CD4-positive, CD25-positive, alpha-beta regulatory T cell (primary cell): Measurements from ENCODE around the gene ABTB2. TPM values are rescaled to one million over a fixed set of nuclear protein-coding genes. Genes with fewer than 3 reads are reported as not detected.

Source experiments
- ATAC-seq, 2 donors: fragments of 150-1000 bp; cut with Tn5 transposase; one replicate each; pipeline ENCODE4 v1.10.0; 2021; ENCODE audit warnings: low read depth in 2 of 2, moderate number of reproducible peaks in 2 of 2, moderate library complexity in 1 of 2
- DNase-seq, 3 donors: peaks; one replicate each; pipeline versions ENCODE4 v3.0.0 to v3.0.0-alpha.2; 2012 to 2022; ENCODE audit warnings: mixed read lengths in 1 of 3
- H3K27ac ChIP-seq: one replicate; pipeline ENCODE4 v1.7.0; 2013; ENCODE audit warnings: mild to moderate bottlenecking, low read length; ENCODE audit not compliant: insufficient read depth, poor library complexity, severe bottlenecking
- H3K27me3 ChIP-seq: one replicate; pipeline ENCODE4 v1.7.0; 2013; ENCODE audit warnings: low read length; ENCODE audit not compliant: control insufficient read depth, insufficient read depth
- H3K36me3 ChIP-seq: one replicate; pipeline ENCODE4 v1.7.0; 2013; ENCODE audit warnings: mild to moderate bottlenecking, low read length, moderate library complexity; ENCODE audit not compliant: control insufficient read depth, insufficient read depth
- H3K4me1 ChIP-seq: 2 replicates; pipeline ENCODE4 v1.7.0; 2013; ENCODE audit warnings: mild to moderate bottlenecking, low read length; ENCODE audit not compliant: insufficient read depth, control insufficient read depth, poor library complexity, severe bottlenecking
- H3K4me3 ChIP-seq: one replicate; pipeline ENCODE4 v1.7.0; 2013; ENCODE audit warnings: low read depth, mild to moderate bottlenecking, low read length, moderate library complexity
- H3K9me3 ChIP-seq, 2 experiments: 1 replicate in 1 of 2; 2 replicates in 1 of 2; pipeline ENCODE4 v1.7.0; 2013; ENCODE audit warnings: low read length in 2 of 2, mild to moderate bottlenecking in 1 of 2, moderate library complexity in 1 of 2; ENCODE audit not compliant: control insufficient read depth in 2 of 2
- H3K27ac Mint-ChIP-seq, 3 donors: one replicate each; pipeline ENCODE4 v1.8.0; 2020 to 2022; ENCODE audit warnings: mild to moderate bottlenecking in 3 of 3, mixed read lengths in 3 of 3, moderate library complexity in 2 of 3
- H3K27me3 Mint-ChIP-seq: one replicate; pipeline ENCODE4 v1.8.0; 2022; ENCODE audit warnings: mild to moderate bottlenecking, mixed read lengths
- H3K36me3 Mint-ChIP-seq: one replicate; pipeline ENCODE4 v1.8.0; 2020; ENCODE audit warnings: mixed read lengths
- H3K4me1 Mint-ChIP-seq, 4 donors: one replicate each; pipeline ENCODE4 v1.8.0; 2020 to 2022; ENCODE audit warnings: mixed read lengths in 4 of 4, mild to moderate bottlenecking in 1 of 4
- H3K4me3 Mint-ChIP-seq, 4 donors: one replicate each; pipeline ENCODE4 v1.8.0; 2020 to 2022; ENCODE audit warnings: mild to moderate bottlenecking in 4 of 4, mixed read lengths in 4 of 4, moderate library complexity in 3 of 4
- H3K9me3 Mint-ChIP-seq, 7 donors: one replicate each; pipeline ENCODE4 v1.8.0; 2020 to 2022; ENCODE audit warnings: mixed read lengths in 7 of 7, mild to moderate bottlenecking in 3 of 7, moderate library complexity in 2 of 7
- polyA plus RNA-seq, 4 donors: library from polyadenylated mRNA; unstranded; fragments of 300-500 nt; fragmentation: Illumina TruSeq; gene quantifications; one replicate each; pipeline ENCODE4 v1.2.3, GENCODE V29; 2021
- total RNA-seq: library from RNA; stranded (reverse); gene quantifications from one replicate; pipeline ENCODE4 v1.2.3, GENCODE V29; 2022

ABTB2 gene
- total and polyA plus RNA-seq, 5 donors from 2014 or later: 0.12 to 0.89 (median 0.13) TPM; not detected in 2

GRCh38 chr11:34161812-34162492 lies 195.9 kb downstream of the ABTB2 start:
- H3K36me3 ChIP-seq: no peaks in the 10 kb centered on the region

GRCh38 chr11:34161361-34161760 lies 196.4 kb downstream of the ABTB2 start:
- Histone ChIP-seq H3K9me3 (no peaks in the 10 kb centered on the region), H3K4me1 (no peaks in the 10 kb centered on the region), H3K27me3 (no peaks in the 10 kb centered on the region), H3K27ac (no peak overlapping the region), H3K4me3 (no peak overlapping the region), H3K36me3 (no peaks in the 10 kb centered on the region)
- no peaks in the 10 kb centered on the region for H3K36me3 Mint-ChIP-seq
- H3K4me1 Mint-ChIP-seq: peaks cover 0 to 4% (median 0%) of the 10 kb centered on the region in 4 donors
- no peaks in the 10 kb centered on the region for H3K27me3 Mint-ChIP-seq
- no peak overlapping the region for H3K4me3 Mint-ChIP-seq
- no peaks in the 10 kb centered on the region for H3K9me3 Mint-ChIP-seq
- ATAC-seq: no peak
- H3K27ac Mint-ChIP-seq: no peak overlapping the region
- no peak for DNase-seq

More at GRCh38 chr11:34161812-34162492, 195.9 kb downstream of the ABTB2 start:
- Mint-ChIP-seq H3K4me3 (no peak overlapping the region), H3K9me3 (no peaks in the 10 kb centered on the region), H3K36me3 (no peaks in the 10 kb centered on the region), H3K4me1 (peaks cover 0 to 4% (median 0%) of the 10 kb centered on the region in 4 donors), H3K27ac (no peak overlapping the region), H3K27me3 (no peaks in the 10 kb centered on the region)
- no peaks in the 10 kb centered on the region for H3K4me1 ChIP-seq
- H3K4me3 ChIP-seq: no peak overlapping the region
- peak; percentile 16 to 41 for ATAC-seq
- no peak overlapping the region for H3K27ac ChIP-seq
- H3K27me3 ChIP-seq: no peaks in the 10 kb centered on the region
- peak in 1 of 3 donors; percentile 15 for DNase-seq
- H3K9me3 ChIP-seq: no peaks in the 10 kb centered on the region

- Mint-ChIP-seq H3K36me3 (no peaks in the 10 kb centered on the region), H3K27ac (no peak overlapping the region), H3K4me3 (no peak overlapping the region), H3K4me1 (peaks cover 0 to 4% (median 0%) of the 10 kb centered on the region in 4 donors), H3K27me3 (no peaks in the 10 kb centered on the region), H3K9me3 (no peaks in the 10 kb centered on the region)
- Histone ChIP-seq H3K27me3 (no peaks in the 10 kb centered on the region), H3K4me1 (no peaks in the 10 kb centered on the region), H3K4me3 (no peak overlapping the region), H3K27ac (no peak overlapping the region), H3K9me3 (no peaks in the 10 kb centered on the region), H3K36me3 (no peaks in the 10 kb centered on the region)
- ATAC-seq (no peak), DNase-seq (no peak)
Observed at GRCh38 chr11:34160791-34161190, 197.0 kb downstream of the ABTB2 start.

GRCh38 chr11:34160049-34160721 lies 197.6 kb downstream of the ABTB2 start:
- no peaks in the 10 kb centered on the region for H3K27me3 Mint-ChIP-seq
- H3K4me3 Mint-ChIP-seq: no peak overlapping the region
- peaks cover 0 to 4% (median 0%) of the 10 kb centered on the region in 4 donors for H3K4me1 Mint-ChIP-seq
- H3K36me3 ChIP-seq: no peaks in the 10 kb centered on the region
- H3K36me3 Mint-ChIP-seq: no peaks in the 10 kb centered on the region
- H3K27ac Mint-ChIP-seq: peak overlapping the region in 1 of 3 donors; percentile 23
- no peaks in the 10 kb centered on the region for H3K4me1 ChIP-seq
- no peak for DNase-seq
- H3K4me3 ChIP-seq: no peak overlapping the region
- no peaks in the 10 kb centered on the region for H3K9me3 ChIP-seq
- no peak for ATAC-seq
- H3K27me3 ChIP-seq: no peaks in the 10 kb centered on the region
- no peak overlapping the region for H3K27ac ChIP-seq
- no peaks in the 10 kb centered on the region for H3K9me3 Mint-ChIP-seq

GRCh38 chr11:34158661-34159060 lies 199.1 kb downstream of the ABTB2 start:
- Mint-ChIP-seq H3K4me1 (peaks cover 0 to 4% (median under 1%) of the 10 kb centered on the region in 4 donors), H3K27me3 (no peaks in the 10 kb centered on the region), H3K9me3 (no peaks in the 10 kb centered on the region), H3K27ac (peak overlapping the region in 1 of 3 donors; percentile 20), H3K4me3 (no peak overlapping the region), H3K36me3 (no peaks in the 10 kb centered on the region)
- no peaks in the 10 kb centered on the region for H3K36me3 ChIP-seq
- H3K27me3 ChIP-seq: no peaks in the 10 kb centered on the region
- DNase-seq (no peak), ATAC-seq (no peak)
- no peak overlapping the region for H3K4me3 ChIP-seq
- H3K27ac ChIP-seq: no peak overlapping the region
- H3K9me3 ChIP-seq: no peaks in the 10 kb centered on the region
- H3K4me1 ChIP-seq: no peaks in the 10 kb centered on the region

GRCh38 chr11:34157163-34157562 lies 200.6 kb downstream of the ABTB2 start:
- Histone ChIP-seq H3K4me1 (no peaks in the 10 kb centered on the region), H3K27me3 (no peaks in the 10 kb centered on the region), H3K36me3 (no peaks in the 10 kb centered on the region), H3K27ac (no peak overlapping the region), H3K9me3 (no peaks in the 10 kb centered on the region), H3K4me3 (no peak overlapping the region)
- Mint-ChIP-seq H3K36me3 (no peaks in the 10 kb centered on the region), H3K4me3 (no peak overlapping the region), H3K4me1 (peaks cover 0 to 9% (median 2%) of the 10 kb centered on the region in 4 donors), H3K27ac (no peak overlapping the region), H3K27me3 (no peaks in the 10 kb centered on the region), H3K9me3 (no peaks in the 10 kb centered on the region)
- no peak for DNase-seq
- no peak for ATAC-seq

GRCh38 chr11:34155757-34156062 lies 202.1 kb downstream of the ABTB2 start:
- ATAC-seq: no peak
- no peak overlapping the region for H3K27ac ChIP-seq
- H3K4me3 ChIP-seq: no peak overlapping the region
- DNase-seq: no peak
- H3K27me3 ChIP-seq: no peaks in the 10 kb centered on the region
- H3K36me3 ChIP-seq: no peaks in the 10 kb centered on the region
- Mint-ChIP-seq H3K36me3 (no peaks in the 10 kb centered on the region), H3K9me3 (no peaks in the 10 kb centered on the region), H3K4me3 (no peak overlapping the region), H3K27me3 (no peaks in the 10 kb centered on the region), H3K27ac (no peak overlapping the region), H3K4me1 (peaks cover 0 to 10% (median 2%) of the 10 kb centered on the region in 4 donors)
- H3K9me3 ChIP-seq: no peaks in the 10 kb centered on the region
- H3K4me1 ChIP-seq: no peaks in the 10 kb centered on the region
